Thymus (tissue), 11 donors: ENCODE data around the gene ZNF814. TPM values are rescaled to one million over a fixed set of nuclear protein-coding genes. Genes with fewer than 3 reads are reported as not detected.
"Not testable (repeated sequence)": the region's sequence is repeated elsewhere in the genome, so short reads cannot be mapped to it uniquely, and the experiment has no call there.

Experiments
- DNase-seq, 9 donors: peaks; one replicate each; pipeline ENCODE4 v3.0.0-alpha.2; 2013; ENCODE audit warnings: low spot score in 9 of 9, low read depth in 6 of 9, missing footprints in 1 of 9
- H3K27ac ChIP-seq, 2 donors: one replicate each; pipeline ENCODE4 v1.5.1; 2013; ENCODE audit warnings: control low read depth in 1 of 2, low read depth in 1 of 2, low read length in 1 of 2, mild to moderate bottlenecking in 1 of 2, moderate library complexity in 1 of 2
- H3K27me3 ChIP-seq, 2 donors: one replicate each; pipeline ENCODE4 v1.5.1; 2013; ENCODE audit warnings: low read length in 1 of 2; ENCODE audit not compliant: control insufficient read depth in 2 of 2, insufficient read depth in 1 of 2
- H3K36me3 ChIP-seq, 2 donors: one replicate each; pipeline ENCODE4 v1.5.1; 2013; ENCODE audit warnings: low read length in 1 of 2, mild to moderate bottlenecking in 1 of 2, moderate library complexity in 1 of 2; ENCODE audit not compliant: control insufficient read depth in 2 of 2, insufficient read depth in 2 of 2
- H3K4me1 ChIP-seq, 2 donors: one replicate each; pipeline ENCODE4 v1.5.1; 2013; ENCODE audit warnings: low read length in 2 of 2; ENCODE audit not compliant: control insufficient read depth in 2 of 2, insufficient read depth in 2 of 2
- H3K4me3 ChIP-seq, 2 donors: one replicate each; pipeline ENCODE4 v1.5.1; 2013; ENCODE audit warnings: low read length in 2 of 2, control low read depth in 1 of 2, mild to moderate bottlenecking in 1 of 2
- H3K9me3 ChIP-seq, 2 donors: one replicate each; pipeline ENCODE4 v1.5.1; 2013; ENCODE audit warnings: low read length in 1 of 2, mild to moderate bottlenecking in 1 of 2; ENCODE audit not compliant: control insufficient read depth in 2 of 2, insufficient read depth in 1 of 2
- WGBS: extraction: QIAGEN DNeasy Blood & Tissue Kit; methylation state at CpG from one replicate; pipeline ENCODE4 v1.1.7; 2013; 5-methylcytosine and 5-hydroxymethylcytosine counted together
- polyA plus RNA-seq: library from polyadenylated mRNA; stranded (reverse); fragments of 200-250 nt; gene quantifications from one replicate; pipeline ENCODE4 v1.2.3, GENCODE V29; 2013
- total RNA-seq: library from RNA; stranded (reverse); fragments of 120-200 nt; gene quantifications from one replicate; pipeline ENCODE4 v1.2.4, GENCODE V29; 2013
- donor health status: healthy.

The ZNF814 gene
- total and polyA plus RNA-seq, 2 donors: 16.7 to 19.5 TPM

DNA sequence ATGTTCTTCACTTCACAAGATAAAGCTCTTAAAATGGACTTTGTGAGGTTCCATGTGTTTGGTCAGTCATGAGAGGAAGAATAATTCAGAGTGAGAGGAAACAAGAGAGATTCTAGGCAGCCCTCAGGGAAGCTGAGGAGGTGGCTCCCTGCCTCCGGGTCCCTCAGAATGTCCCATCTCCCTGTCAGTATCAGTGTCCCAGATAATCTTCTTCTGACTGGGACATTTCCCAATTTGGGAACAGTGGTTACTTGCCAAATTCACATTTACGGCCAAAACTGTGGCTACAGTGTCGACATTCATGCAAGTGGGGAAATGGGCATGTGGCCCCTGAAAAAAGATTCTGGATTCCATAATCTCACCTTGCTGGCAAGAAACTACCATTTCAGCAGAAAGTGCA lies 18.6 kb upstream of the ZNF814 start:
- WGBS: over 99% methylated on average over 3 of the region's 3 CpGs
- DNase-seq: no peak
- Histone ChIP-seq H3K9me3 (no peaks in the 10 kb centered on the region), H3K27ac (no peak overlapping the region), H3K27me3 (no peaks in the 10 kb centered on the region), H3K4me3 (no peak overlapping the region), H3K36me3 (peaks cover 20 to 27% of the 10 kb centered on the region in 2 donors), H3K4me1 (no peaks in the 10 kb centered on the region)

- Histone ChIP-seq H3K27me3 (no peaks in the 10 kb centered on the region), H3K4me1 (no peaks in the 10 kb centered on the region), H3K27ac (no peak overlapping the region), H3K36me3 (peaks cover 8 to 15% of the 10 kb centered on the region in 2 donors), H3K4me3 (no peak overlapping the region), H3K9me3 (no peaks in the 10 kb centered on the region)
- DNase-seq: no peak
- WGBS: 97% methylated on average over 6 of the region's 6 CpGs
Measured at GRCh38 chr19:57905258-57905657, 16.4 kb upstream of the ZNF814 start.

- Histone ChIP-seq H3K4me1 (no peaks in the 10 kb centered on the region), H3K4me3 (no peak overlapping the region), H3K36me3 (peaks cover 6 to 15% of the 10 kb centered on the region in 2 donors), H3K27ac (no peak overlapping the region), H3K9me3 (no peaks in the 10 kb centered on the region), H3K27me3 (no peaks in the 10 kb centered on the region)
- 86% methylated on average over 7 of the region's 7 CpGs for WGBS
- DNase-seq: no peak
Measured at GRCh38 chr19:57903618-57904184, 14.9 kb upstream of the ZNF814 start.

DNA sequence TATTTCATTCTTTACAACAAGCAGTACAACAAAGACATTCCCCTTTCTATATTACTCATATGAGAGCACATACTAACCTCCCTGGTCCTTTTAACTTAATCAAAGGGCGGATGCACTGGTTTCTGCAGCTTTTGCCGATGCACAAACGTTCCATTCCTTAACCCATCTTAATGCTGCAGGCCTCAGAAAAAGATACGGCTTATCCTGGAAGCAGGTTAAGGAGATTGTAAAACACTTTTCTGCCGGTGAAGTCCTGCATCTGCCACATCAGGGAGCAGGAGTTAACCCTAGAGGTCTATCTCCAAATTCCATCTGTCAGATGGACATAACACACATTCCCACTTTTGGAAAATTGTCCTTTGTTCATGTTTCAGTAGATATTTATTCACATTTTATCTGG lies 11.5 kb upstream of the ZNF814 start:
- no peak overlapping the region for H3K4me3 ChIP-seq
- no peaks in the 10 kb centered on the region for H3K36me3 ChIP-seq
- H3K27me3 ChIP-seq: no peaks in the 10 kb centered on the region
- WGBS: 97% methylated on average over 5 of the region's 5 CpGs
- DNase-seq: no peak
- H3K9me3 ChIP-seq: no peaks in the 10 kb centered on the region
- H3K4me1 ChIP-seq: no peaks in the 10 kb centered on the region
- no peak overlapping the region for H3K27ac ChIP-seq

DNA sequence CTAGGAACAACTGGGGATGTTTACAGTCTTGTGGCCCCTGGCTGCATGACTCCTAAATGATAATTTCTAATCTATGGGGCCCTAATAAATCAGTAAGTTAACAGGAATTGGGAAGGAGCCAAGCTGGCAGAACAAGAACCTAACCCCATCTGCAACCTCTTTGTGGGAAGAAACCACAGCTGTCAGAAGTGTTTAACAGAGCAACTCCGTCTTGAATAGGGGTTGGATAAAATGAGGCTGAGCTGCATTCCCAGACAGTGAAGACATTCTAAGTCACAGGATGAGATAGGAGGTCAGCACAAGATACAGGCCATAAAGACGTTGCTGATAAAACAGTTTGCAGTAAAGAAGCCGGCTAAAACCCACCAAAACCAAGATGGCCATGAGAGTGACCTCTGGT lies 1.9 kb upstream of the ZNF814 start:
- H3K9me3 ChIP-seq, H3K27ac ChIP-seq, H3K4me3 ChIP-seq, DNase-seq, H3K27me3 ChIP-seq, H3K36me3 ChIP-seq: not testable (repeated sequence)
- H3K4me1 ChIP-seq: peaks cover 7 to 11% of the 10 kb centered on the region in 2 donors
- 93% methylated on average over 3 of the region's 3 CpGs for WGBS

- WGBS: 23% methylated on average over 8 of the region's 8 CpGs
- peak overlapping the region in 1 of 2 donors; percentile 72 for H3K27ac ChIP-seq
- H3K4me1 ChIP-seq: peaks cover 7 to 11% of the 10 kb centered on the region in 2 donors
- H3K27me3 ChIP-seq: no peaks in the 10 kb centered on the region
- peak overlapping the region; percentile 69 to 85 for H3K4me3 ChIP-seq
- peaks cover 9 to 12% of the 10 kb centered on the region in 2 donors for H3K36me3 ChIP-seq
- peak in 1 of 9 donors; percentile 1 for DNase-seq
- peaks cover 2 to 13% of the 10 kb centered on the region in 2 donors for H3K9me3 ChIP-seq
Measured at GRCh38 chr19:57888107-57888559, 704 bp downstream of the ZNF814 start.

DNA sequence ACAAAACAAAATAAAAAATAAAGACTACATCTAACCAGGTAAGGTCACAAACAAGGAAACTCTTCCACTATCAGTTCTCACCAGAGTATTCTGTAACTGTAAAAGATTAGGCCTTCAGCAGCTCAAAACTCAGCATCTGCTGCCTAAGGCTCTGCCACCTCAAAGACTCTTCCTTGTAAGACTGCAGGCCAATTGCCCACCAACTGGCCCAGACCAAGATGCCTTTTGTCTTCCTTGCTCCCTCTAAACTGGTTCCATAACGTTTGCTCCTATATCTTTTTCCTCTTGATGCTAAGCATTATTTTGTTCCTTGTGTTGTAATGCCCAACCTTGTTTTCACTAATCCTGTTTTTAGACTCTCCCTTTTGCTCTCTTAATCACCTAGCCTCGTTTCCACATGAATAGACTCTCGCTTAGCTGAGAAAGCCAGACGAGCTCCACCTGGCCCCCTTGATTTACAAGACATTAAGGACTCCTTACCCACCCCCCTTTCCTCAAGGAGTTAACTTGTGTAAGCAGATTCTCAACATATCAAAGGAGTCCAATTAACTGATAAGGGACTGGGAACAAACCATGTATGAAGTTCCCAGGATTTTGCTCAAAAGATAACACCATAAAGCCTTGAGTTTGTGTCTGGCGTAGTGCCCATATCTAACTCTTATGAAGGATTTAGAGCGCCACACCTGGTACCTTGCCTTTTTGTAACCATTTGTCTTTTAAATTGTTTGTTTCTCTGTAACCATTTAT lies 1.5 kb downstream of the ZNF814 start:
- Histone ChIP-seq H3K9me3 (peaks cover 2 to 13% of the 10 kb centered on the region in 2 donors), H3K4me1 (peaks cover 7 to 11% of the 10 kb centered on the region in 2 donors), H3K36me3 (peaks cover 9 to 12% of the 10 kb centered on the region in 2 donors), H3K4me3 (peak overlapping the region in 1 of 2 donors; percentile 69), H3K27me3 (no peaks in the 10 kb centered on the region), H3K27ac (no peak overlapping the region)
- WGBS: 72% methylated on average over 6 of the region's 6 CpGs
- no peak for DNase-seq

DNA sequence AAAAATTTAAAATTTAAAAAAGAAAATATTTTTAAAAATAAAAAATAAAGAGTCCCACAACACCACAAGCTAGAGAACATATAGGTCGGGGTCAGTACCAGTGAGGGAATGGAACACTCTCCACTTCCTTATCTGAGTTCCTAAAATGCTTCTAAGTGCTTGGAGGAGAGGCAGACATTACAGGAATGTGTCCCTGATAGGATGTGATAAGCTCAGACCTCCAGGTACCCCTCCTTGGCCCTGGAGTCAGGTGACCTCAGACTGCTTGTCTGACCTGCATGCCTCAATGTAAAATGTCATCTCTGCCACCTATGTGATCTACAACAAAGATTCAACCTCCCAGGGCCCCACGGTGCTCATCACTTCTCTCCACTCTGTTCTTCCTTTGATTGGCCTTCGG lies 2.8 kb downstream of the ZNF814 start:
- no peak overlapping the region for H3K4me3 ChIP-seq
- no peak for DNase-seq
- peaks cover 2 to 13% of the 10 kb centered on the region in 2 donors for H3K9me3 ChIP-seq
- no peak overlapping the region for H3K27ac ChIP-seq
- 98% methylated on average over 3 of the region's 3 CpGs for WGBS
- H3K36me3 ChIP-seq: peaks cover 9 to 12% of the 10 kb centered on the region in 2 donors
- peaks cover 7 to 11% of the 10 kb centered on the region in 2 donors for H3K4me1 ChIP-seq
- no peaks in the 10 kb centered on the region for H3K27me3 ChIP-seq
